Endodermal cell (in vitro differentiated cells): ENCODE data around the gene RIT2. TPM values are rescaled to one million over a fixed set of nuclear protein-coding genes. Genes with fewer than 3 reads are reported as not detected.

Source experiments
- DNase-seq: peaks from one replicate; pipeline ENCODE4 v3.0.0-alpha.2; 2017
- H3K27ac ChIP-seq: 2 replicates; pipeline ENCODE4 v1.5.1; 2013; ENCODE audit warnings: mild to moderate bottlenecking, low read depth, low read length, moderate library complexity
- H3K27me3 ChIP-seq: 2 replicates; pipeline ENCODE4 v1.6.1; 2013; ENCODE audit warnings: mild to moderate bottlenecking, low read length, moderate library complexity; ENCODE audit not compliant: insufficient read depth, control insufficient read depth, poor library complexity, severe bottlenecking
- H3K36me3 ChIP-seq: 2 replicates; pipeline ENCODE4 v1.7.0; 2013; ENCODE audit warnings: mild to moderate bottlenecking, low read length, moderate library complexity; ENCODE audit not compliant: control insufficient read depth, insufficient read depth
- H3K4me1 ChIP-seq: one replicate; pipeline ENCODE4 v1.7.0; 2013; ENCODE audit warnings: low read length; ENCODE audit not compliant: control insufficient read depth, insufficient read depth
- H3K4me3 ChIP-seq: 2 replicates; pipeline ENCODE4 v1.5.1; 2013; ENCODE audit warnings: mild to moderate bottlenecking, low read length, moderate library complexity
- H3K9ac ChIP-seq: 2 replicates; pipeline ENCODE4 v1.6.1; 2013; ENCODE audit warnings: mild to moderate bottlenecking, low read length, moderate library complexity; ENCODE audit not compliant: poor library complexity, severe bottlenecking; ENCODE audit errors: extremely low read depth
- H3K9me3 ChIP-seq: 2 replicates; pipeline ENCODE4 v1.6.1; 2013; ENCODE audit warnings: mild to moderate bottlenecking, low read length, moderate library complexity; ENCODE audit not compliant: control insufficient read depth
- H3K27ac Mint-ChIP-seq: 2 replicates; pipeline ENCODE4 v1.8.0; 2020; ENCODE audit warnings: mixed read lengths
- H3K27me3 Mint-ChIP-seq: 2 replicates; pipeline ENCODE4 v1.8.0; 2021; ENCODE audit warnings: mild to moderate bottlenecking, mixed read lengths; ENCODE audit not compliant: insufficient read depth
- H3K36me3 Mint-ChIP-seq: 2 replicates; pipeline ENCODE4 v1.8.0; 2020; ENCODE audit warnings: low read depth, mixed read lengths
- H3K4me1 Mint-ChIP-seq: 2 replicates; pipeline ENCODE4 v1.8.0; 2020; ENCODE audit warnings: mixed read lengths
- H3K4me3 Mint-ChIP-seq: 2 replicates; pipeline ENCODE4 v1.8.0; 2020; ENCODE audit warnings: mild to moderate bottlenecking, moderate library complexity, mixed read lengths
- H3K9me3 Mint-ChIP-seq: 2 replicates; pipeline ENCODE4 v1.8.0; 2020; ENCODE audit warnings: mild to moderate bottlenecking, mixed read lengths
- CTCF ChIP-seq: fragments of 200-600 bp; sonication (generic); conservative IDR thresholded peaks from 2 replicates; pipeline ENCODE4 v1.5.0; 2021; ENCODE audit warnings: antibody characterized with exemption, mild to moderate bottlenecking
- WGBS, 2 experiments: methylation state at CpG; one replicate each; pipeline versions ENCODE4 v1.1.5 to v1.1.7; 2013; ENCODE audit warnings: missing lambda C conversion rate in 2 of 2, mixed read lengths in 1 of 2; ENCODE audit not compliant: insufficient coverage in 1 of 2, insufficient read length in 1 of 2; 5-methylcytosine and 5-hydroxymethylcytosine counted together
- total RNA-seq, 2 donors: library from RNA; stranded (reverse); fragmentation: NEBNext Ultra II Directional in 1 of 2; extraction: Animal tissue kit (Norgen Biotek cat#: 25700) in 1 of 2; gene quantifications; 2 replicates in 1 of 2; 3 replicates in 1 of 2; pipeline ENCODE4 v1.2.1, GENCODE V29; 2021

Gene RIT2
- total RNA-seq, 2 donors from 2014 or later = 0.81 TPM; not detected in 1

- Histone ChIP-seq H3K9me3 (peaks cover 8% of the 10 kb centered on the region), H3K36me3 (no peaks in the 10 kb centered on the region), H3K4me1 (no peaks in the 10 kb centered on the region), H3K9ac (no peak overlapping the region), H3K27ac (no peak overlapping the region), H3K4me3 (no peak overlapping the region), H3K27me3 (no peaks in the 10 kb centered on the region)
- no peak overlapping the region for H3K4me3 Mint-ChIP-seq
- peaks cover 3% of the 10 kb centered on the region for H3K9me3 Mint-ChIP-seq
- H3K27ac Mint-ChIP-seq = no peak overlapping the region
- no peaks in the 10 kb centered on the region for H3K4me1 Mint-ChIP-seq
- H3K36me3 Mint-ChIP-seq = no peaks in the 10 kb centered on the region
- TF ChIP-seq CTCF = no peak
- 96% methylated on average over 1 of the region's 1 CpG; no CpG with 5 or more reads in 1 of the 2 experiments for whole genome bisulfite sequencing, 2 experiments
- DNase-seq = no peak
- no peaks in the 10 kb centered on the region for H3K27me3 Mint-ChIP-seq
These were observed 276.1 kb downstream of the RIT2 start for GRCh38 chr18:42839408-42839807.

- Histone ChIP-seq H3K36me3 (no peaks in the 10 kb centered on the region), H3K4me1 (no peaks in the 10 kb centered on the region)
- no peaks in the 10 kb centered on the region for H3K36me3 Mint-ChIP-seq
These were observed 276.8 kb downstream of the RIT2 start for GRCh38 chr18:42838546-42839145.

GRCh38 chr18:42830936-42831335 is 284.5 kb downstream of the RIT2 start:
- Histone ChIP-seq H3K9me3 (no peaks in the 10 kb centered on the region), H3K27me3 (no peaks in the 10 kb centered on the region), H3K4me1 (peaks cover 3% of the 10 kb centered on the region), H3K36me3 (no peaks in the 10 kb centered on the region), H3K9ac (no peak overlapping the region), H3K27ac (no peak overlapping the region), H3K4me3 (no peak overlapping the region)
- Mint-ChIP-seq H3K27ac (no peak overlapping the region), H3K4me1 (peaks cover 12% of the 10 kb centered on the region), H3K4me3 (no peak overlapping the region), H3K36me3 (no peaks in the 10 kb centered on the region), H3K9me3 (no peaks in the 10 kb centered on the region), H3K27me3 (no peaks in the 10 kb centered on the region)
- no peak for TF ChIP-seq CTCF
- DNase-seq = no peak

More at GRCh38 chr18:42838546-42839145, 276.8 kb downstream of the RIT2 start:
- Mint-ChIP-seq H3K4me1 (no peaks in the 10 kb centered on the region), H3K27ac (no peak overlapping the region), H3K4me3 (no peak overlapping the region), H3K27me3 (no peaks in the 10 kb centered on the region), H3K9me3 (peaks cover 3% of the 10 kb centered on the region)
- DNase-seq = no peak
- TF ChIP-seq CTCF = no peak
- Histone ChIP-seq H3K27ac (no peak overlapping the region), H3K27me3 (no peaks in the 10 kb centered on the region), H3K4me3 (no peak overlapping the region), H3K9ac (no peak overlapping the region), H3K9me3 (peaks cover 8% of the 10 kb centered on the region)
- WGBS, 2 experiments = 87 to 90% methylated on average over 3 to 5 of the region's 5 CpGs
